HG03045 (cell line): ENCODE measurements around the gene ALOX5.
A peak's percentile ranks its signal among the peaks of the same experiment; 100 is the strongest.
"Not testable (repeated sequence)": the region's sequence is repeated elsewhere in the genome, so short reads cannot be mapped to it uniquely, and the experiment has no call there.

ENCODE experiments used
- ATAC-seq: cut with Tn5 transposase; IDR thresholded peaks from one replicate; pipeline ENCODE4 v1.9.1; 2021; ENCODE audit warnings: mild to moderate bottlenecking, moderate library complexity; ENCODE audit not compliant: unreplicated experiment

ALOX5 gene

GRCh38 chr10:45373576-45374349 lies at the start of gene ALOX5:
TSS of gene ALOX5 (plus strand) at chr10:45374216. CDS start at chr10:45374280, 64 bp downstream.
- ATAC-seq: peak; percentile 64

- no peak for ATAC-seq
Observed at GRCh38 chr10:45325116-45325515, 48.9 kb upstream of the ALOX5 start.

GRCh38 chr10:45326864-45327263 lies 47.2 kb upstream of the ALOX5 start:
- ATAC-seq: not testable (repeated sequence)

- not testable (repeated sequence) for ATAC-seq
Observed at GRCh38 chr10:45331824-45332223, 42.2 kb upstream of the ALOX5 start.

- no peak for ATAC-seq
Observed at GRCh38 chr10:45339894-45340293, 34.1 kb upstream of the ALOX5 start.

GRCh38 chr10:45340420-45340819 lies 33.6 kb upstream of the ALOX5 start:
- ATAC-seq: not testable (repeated sequence)

- not testable (repeated sequence) for ATAC-seq
Observed at GRCh38 chr10:45346652-45347335, 27.2 kb upstream of the ALOX5 start.

- ATAC-seq: not testable (repeated sequence)
Observed at GRCh38 chr10:45347464-45347863, 26.6 kb upstream of the ALOX5 start.

- not testable (repeated sequence) for ATAC-seq
Observed at GRCh38 chr10:45348196-45348765, 25.7 kb upstream of the ALOX5 start.

- ATAC-seq: peak; percentile 51
Observed at GRCh38 chr10:45353186-45353585, 20.8 kb upstream of the ALOX5 start.

GRCh38 chr10:45354261-45354660 lies 19.8 kb upstream of the ALOX5 start:
- ATAC-seq: no peak

GRCh38 chr10:45355494-45355893 lies 18.5 kb upstream of the ALOX5 start:
- no peak for ATAC-seq

GRCh38 chr10:45358961-45359360 lies 15.1 kb upstream of the ALOX5 start:
- not testable (repeated sequence) for ATAC-seq

- ATAC-seq: not testable (repeated sequence)
Observed at GRCh38 chr10:45361983-45362799, 11.8 kb upstream of the ALOX5 start.

GRCh38 chr10:45367643-45368042 lies 6.4 kb upstream of the ALOX5 start:
- ATAC-seq: not testable (repeated sequence)

- ATAC-seq: no peak
Observed at GRCh38 chr10:45368181-45368580, 5.8 kb upstream of the ALOX5 start.

GRCh38 chr10:45370202-45370955 lies 3.6 kb upstream of the ALOX5 start:
- ATAC-seq: no peak

- ATAC-seq: no peak
Observed at GRCh38 chr10:45371560-45371959, 2.5 kb upstream of the ALOX5 start.

- ATAC-seq: no peak
Observed at GRCh38 chr10:45372251-45372951, 1.6 kb upstream of the ALOX5 start.
